A673 (cell line): ENCODE measurements around the gene RABGEF1.

Experiments used
- EZH2 ChIP-seq: fragments of 200-600 bp; sonication (generic); IDR thresholded peaks from 2 replicates; pipeline ENCODE4 v1.6.1; 2017; ENCODE audit warnings: borderline replicate concordance, low read depth, mild to moderate bottlenecking, mixed read lengths, antibody characterized with exemption, low read length; ENCODE audit not compliant: poor library complexity, severe bottlenecking
- TF ChIP-seq, protein P1 (sequence below): fragments of 300-800, 200-600 bp; sonication (generic); conservative IDR thresholded peaks from 2 replicates; pipeline ENCODE4 v1.5.1; 2017; ENCODE audit warnings: low read depth, mild to moderate bottlenecking, antibody characterized with exemption, low read length, moderate library complexity, mixed read lengths

DNA sequence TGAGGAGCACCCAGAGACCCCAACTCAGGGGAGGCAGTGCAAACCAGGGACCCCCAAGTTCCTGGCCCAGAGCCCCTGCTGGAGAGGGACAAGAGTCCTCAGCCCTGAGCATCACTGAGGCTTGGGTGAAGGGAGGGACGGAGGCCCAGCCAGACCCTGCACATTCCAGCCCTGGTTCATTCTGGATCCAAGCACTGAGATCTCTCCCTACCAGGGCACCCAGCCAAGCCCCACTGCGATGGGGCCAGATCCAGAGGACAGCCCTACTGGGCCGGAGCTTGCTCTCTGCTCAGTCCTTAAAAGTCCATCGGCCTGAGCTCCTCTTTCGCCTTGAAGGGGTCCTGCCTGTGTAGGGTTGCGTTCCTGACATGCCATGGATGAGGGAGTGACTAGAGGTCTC lies 40.5 kb upstream of the RABGEF1 start:
- TF ChIP-seq, protein P1, sequence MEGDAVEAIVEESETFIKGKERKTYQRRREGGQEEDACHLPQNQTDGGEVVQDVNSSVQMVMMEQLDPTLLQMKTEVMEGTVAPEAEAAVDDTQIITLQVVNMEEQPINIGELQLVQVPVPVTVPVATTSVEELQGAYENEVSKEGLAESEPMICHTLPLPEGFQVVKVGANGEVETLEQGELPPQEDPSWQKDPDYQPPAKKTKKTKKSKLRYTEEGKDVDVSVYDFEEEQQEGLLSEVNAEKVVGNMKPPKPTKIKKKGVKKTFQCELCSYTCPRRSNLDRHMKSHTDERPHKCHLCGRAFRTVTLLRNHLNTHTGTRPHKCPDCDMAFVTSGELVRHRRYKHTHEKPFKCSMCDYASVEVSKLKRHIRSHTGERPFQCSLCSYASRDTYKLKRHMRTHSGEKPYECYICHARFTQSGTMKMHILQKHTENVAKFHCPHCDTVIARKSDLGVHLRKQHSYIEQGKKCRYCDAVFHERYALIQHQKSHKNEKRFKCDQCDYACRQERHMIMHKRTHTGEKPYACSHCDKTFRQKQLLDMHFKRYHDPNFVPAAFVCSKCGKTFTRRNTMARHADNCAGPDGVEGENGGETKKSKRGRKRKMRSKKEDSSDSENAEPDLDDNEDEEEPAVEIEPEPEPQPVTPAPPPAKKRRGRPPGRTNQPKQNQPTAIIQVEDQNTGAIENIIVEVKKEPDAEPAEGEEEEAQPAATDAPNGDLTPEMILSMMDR: no peak
- TF ChIP-seq EZH2: no peak
